Mucosa of stomach (tissue), 1 donor: ENCODE data around the gene MAP3K9.
"Not testable (repeated sequence)": the region's sequence is repeated elsewhere in the genome, so short reads cannot be mapped to it uniquely, and the experiment has no call there.

ENCODE experiments used
- H3K27me3 ChIP-seq: one replicate; pipeline ENCODE4 v1.7.0; 2013; ENCODE audit warnings: mild to moderate bottlenecking, low read length; ENCODE audit not compliant: control insufficient read depth, insufficient read depth
- H3K36me3 ChIP-seq: one replicate; pipeline ENCODE4 v1.7.0; 2013; ENCODE audit warnings: low read length; ENCODE audit not compliant: control insufficient read depth, insufficient read depth
- H3K4me1 ChIP-seq: one replicate; pipeline ENCODE4 v1.7.0; 2013; ENCODE audit warnings: mild to moderate bottlenecking, low read length; ENCODE audit not compliant: control insufficient read depth, insufficient read depth
- H3K4me3 ChIP-seq: one replicate; pipeline ENCODE4 v1.7.0; 2013; ENCODE audit warnings: low read length
- H3K9ac ChIP-seq: one replicate; pipeline ENCODE4 v1.7.0; 2013; ENCODE audit warnings: mild to moderate bottlenecking, low read length, moderate library complexity
- H3K9me3 ChIP-seq: one replicate; pipeline ENCODE4 v1.7.0; 2013; ENCODE audit warnings: mild to moderate bottlenecking, low read length, moderate library complexity; ENCODE audit not compliant: control insufficient read depth
- donor health status: Pancreatic carcinoma.

The MAP3K9 gene

GRCh38 chr14:70713511-70713916, 95.8 kb downstream of the MAP3K9 start:
- H3K27me3 ChIP-seq = no peaks in the 10 kb centered on the region
- H3K4me3 ChIP-seq = no peak overlapping the region
- no peak overlapping the region for H3K9ac ChIP-seq
- H3K36me3 ChIP-seq = no peaks in the 10 kb centered on the region
- no peaks in the 10 kb centered on the region for H3K9me3 ChIP-seq
- peaks cover 17% of the 10 kb centered on the region for H3K4me1 ChIP-seq

DNA sequence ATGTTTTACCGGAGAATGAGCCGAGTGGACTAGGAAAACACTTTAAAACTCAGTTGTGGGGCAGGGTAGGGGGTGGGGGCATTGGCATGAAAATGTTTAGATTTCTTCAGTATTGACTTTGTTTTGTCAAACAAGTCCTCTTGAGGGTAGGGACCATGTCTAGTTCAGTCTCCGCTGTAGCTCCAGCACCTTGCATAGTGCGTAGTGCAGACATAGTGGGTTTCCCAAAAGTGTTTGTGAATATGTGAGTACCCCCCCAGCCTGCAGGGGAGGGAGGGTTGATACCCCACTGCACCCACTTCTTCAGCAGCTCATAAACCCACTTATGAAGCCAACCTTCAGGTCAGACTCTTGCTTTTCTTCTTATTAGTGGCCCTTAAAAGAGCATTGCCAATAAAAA, 96.2 kb downstream of the MAP3K9 start:
- H3K9ac ChIP-seq = no peak overlapping the region
- no peak overlapping the region for H3K4me3 ChIP-seq
- H3K36me3 ChIP-seq = no peaks in the 10 kb centered on the region
- no peaks in the 10 kb centered on the region for H3K27me3 ChIP-seq
- peaks cover 14% of the 10 kb centered on the region for H3K4me1 ChIP-seq
- no peaks in the 10 kb centered on the region for H3K9me3 ChIP-seq

DNA sequence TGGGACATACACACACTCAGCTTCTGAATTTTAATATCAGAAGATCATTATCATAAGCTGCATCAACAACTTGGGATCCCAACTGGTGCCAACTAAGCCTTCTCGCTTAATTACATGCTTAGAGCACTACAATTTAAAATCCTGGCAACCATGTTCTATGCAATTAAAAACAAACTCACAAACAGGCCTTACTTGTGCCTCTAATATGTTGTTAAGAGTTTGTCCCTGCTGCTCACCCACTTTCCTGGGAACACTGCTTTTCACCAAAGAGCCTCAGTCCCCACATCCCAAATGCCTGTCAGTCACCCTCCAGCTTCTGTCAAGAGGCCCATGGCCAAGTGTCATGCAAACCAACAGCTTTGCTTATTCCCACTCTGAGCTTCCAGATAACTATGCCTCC, 97.9 kb downstream of the MAP3K9 start:
- Histone ChIP-seq H3K4me1 (peaks cover 15% of the 10 kb centered on the region), H3K9ac (no peak overlapping the region), H3K4me3 (no peak overlapping the region), H3K36me3 (no peaks in the 10 kb centered on the region), H3K9me3 (no peaks in the 10 kb centered on the region), H3K27me3 (no peaks in the 10 kb centered on the region)

DNA sequence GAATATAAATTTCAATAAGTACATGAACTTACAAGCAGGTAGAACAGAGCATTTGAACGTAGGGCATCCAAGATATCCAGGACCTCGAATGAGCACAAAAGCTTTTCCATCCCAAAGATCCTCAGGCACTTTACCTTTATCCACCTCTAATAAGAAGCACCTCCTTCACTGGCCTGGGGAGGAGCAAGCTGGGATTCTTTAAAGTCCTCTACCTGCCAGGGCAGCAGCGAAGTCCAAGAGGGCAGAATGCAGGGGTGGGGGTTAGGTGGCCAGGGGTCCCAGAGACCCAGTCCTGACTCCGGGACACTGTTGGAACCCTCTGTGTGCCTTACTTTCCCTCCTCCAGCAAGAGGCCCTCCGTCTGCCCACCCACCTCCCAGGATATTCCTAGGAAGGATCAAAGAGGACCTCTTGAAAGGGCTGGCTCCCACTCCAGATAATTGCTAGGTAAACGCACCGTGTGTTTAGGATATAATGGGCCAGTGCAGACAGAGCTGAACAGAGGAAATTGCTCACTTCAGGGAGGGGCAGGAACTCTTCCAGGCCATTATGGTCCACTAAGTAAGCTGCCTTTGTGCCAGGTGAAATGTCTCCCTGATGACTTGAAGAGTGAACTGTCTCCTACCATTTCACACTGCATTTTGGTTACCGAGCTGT, 99.5 kb downstream of the MAP3K9 start:
- no peak overlapping the region for H3K9ac ChIP-seq
- no peaks in the 10 kb centered on the region for H3K36me3 ChIP-seq
- H3K4me3 ChIP-seq = no peak overlapping the region
- H3K4me1 ChIP-seq = peaks cover 15% of the 10 kb centered on the region
- H3K9me3 ChIP-seq = no peaks in the 10 kb centered on the region
- no peaks in the 10 kb centered on the region for H3K27me3 ChIP-seq

DNA sequence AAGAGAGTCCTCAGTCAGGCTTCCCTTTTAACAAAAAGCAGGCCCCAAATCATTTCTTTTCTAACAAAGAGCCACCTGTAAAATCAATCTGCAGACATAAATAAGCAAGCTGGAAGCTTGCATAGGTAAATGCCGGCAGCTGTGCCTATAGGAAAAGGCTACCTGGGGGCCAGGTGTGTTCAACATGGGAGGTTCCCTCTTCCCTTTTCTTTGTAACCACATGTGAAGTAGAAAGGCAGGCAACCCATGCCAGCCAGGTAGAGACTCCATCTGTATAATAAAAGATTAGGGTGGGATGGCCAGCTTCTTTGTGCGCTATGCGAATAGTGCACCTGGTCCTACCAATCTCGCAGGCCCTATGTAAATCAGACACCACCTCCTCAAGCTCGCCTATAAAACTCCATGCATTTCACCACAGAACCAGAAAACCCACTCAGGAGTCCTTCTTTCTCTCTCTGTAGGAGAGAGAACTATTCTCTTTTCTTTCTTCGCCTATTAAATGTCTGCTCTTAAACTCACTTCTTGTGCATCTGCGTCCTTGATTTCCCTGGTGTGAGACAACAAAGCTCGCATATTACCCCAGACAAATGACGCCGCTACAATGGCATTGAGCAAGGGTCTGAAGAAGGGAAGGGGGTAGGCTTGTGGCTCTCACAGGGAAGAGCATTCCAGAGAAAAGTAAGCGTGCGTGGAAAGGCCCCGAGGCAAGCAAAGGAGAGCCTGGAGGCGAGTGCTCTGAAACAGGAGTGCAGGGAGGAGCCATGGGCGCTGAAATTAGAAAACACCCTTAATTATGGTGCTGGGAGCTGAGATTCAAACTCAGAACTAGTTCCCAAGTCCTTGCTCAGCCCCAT, 100.4 kb downstream of the MAP3K9 start:
- Histone ChIP-seq H3K36me3 (no peaks in the 10 kb centered on the region), H3K4me3 (no peak overlapping the region), H3K9ac (no peak overlapping the region), H3K9me3 (no peaks in the 10 kb centered on the region), H3K4me1 (peaks cover 13% of the 10 kb centered on the region), H3K27me3 (no peaks in the 10 kb centered on the region)

GRCh38 chr14:70707138-70708038, 101.9 kb downstream of the MAP3K9 start:
- H3K9ac ChIP-seq = no peak overlapping the region
- H3K36me3 ChIP-seq = no peaks in the 10 kb centered on the region
- H3K27me3 ChIP-seq = no peaks in the 10 kb centered on the region
- H3K9me3 ChIP-seq = no peaks in the 10 kb centered on the region
- peaks cover 8% of the 10 kb centered on the region for H3K4me1 ChIP-seq
- no peak overlapping the region for H3K4me3 ChIP-seq

DNA sequence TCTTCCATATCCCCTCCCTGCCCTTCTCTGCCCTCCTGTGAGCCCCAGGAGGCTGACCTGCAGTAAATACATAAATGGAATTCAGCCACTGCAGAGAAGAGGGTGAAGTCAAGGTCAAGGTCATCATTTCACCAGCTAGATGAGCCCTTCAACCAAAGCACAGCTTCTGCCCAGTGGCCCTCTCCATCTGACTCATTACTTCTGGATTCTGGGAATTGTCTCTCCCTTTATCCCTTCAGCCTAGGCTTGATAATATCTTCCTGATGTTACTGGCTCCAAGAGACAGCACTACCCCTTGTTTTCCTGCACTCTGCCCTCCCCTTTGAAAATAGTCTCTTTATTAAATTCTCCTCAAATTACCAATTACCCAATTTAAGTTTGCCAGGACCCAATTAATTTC, 103.1 kb downstream of the MAP3K9 start:
- Histone ChIP-seq H3K4me1 (peaks cover 8% of the 10 kb centered on the region), H3K9ac (no peak overlapping the region), H3K27me3 (no peaks in the 10 kb centered on the region), H3K36me3 (no peaks in the 10 kb centered on the region), H3K4me3 (no peak overlapping the region), H3K9me3 (no peaks in the 10 kb centered on the region)

DNA sequence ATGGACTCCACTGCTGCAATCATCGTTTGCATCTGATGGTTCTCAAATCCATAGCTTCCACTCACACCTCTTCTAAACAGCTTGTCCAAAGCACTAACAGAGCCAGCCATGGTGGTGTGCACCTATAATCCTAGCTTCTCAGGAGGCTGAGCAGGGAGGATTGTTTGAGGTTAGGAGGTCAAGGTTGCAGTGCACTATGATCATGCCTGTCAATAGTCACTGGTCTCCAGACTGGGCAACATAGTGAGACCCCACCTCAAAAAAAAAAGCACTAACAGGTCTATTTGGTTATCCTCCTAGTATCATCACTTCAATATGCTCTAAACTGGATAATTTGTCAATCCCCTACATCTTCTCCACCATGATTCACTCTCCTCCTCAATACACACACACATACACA, 104.4 kb downstream of the MAP3K9 start:
- no peaks in the 10 kb centered on the region for H3K36me3 ChIP-seq
- H3K4me1 ChIP-seq = peaks cover 8% of the 10 kb centered on the region
- H3K9me3 ChIP-seq = no peaks in the 10 kb centered on the region
- H3K27me3 ChIP-seq = no peaks in the 10 kb centered on the region
- no peak overlapping the region for H3K9ac ChIP-seq
- H3K4me3 ChIP-seq = no peak overlapping the region

GRCh38 chr14:70703621-70704168, 105.6 kb downstream of the MAP3K9 start:
- not testable (repeated sequence) for H3K9ac ChIP-seq, H3K9me3 ChIP-seq, H3K4me3 ChIP-seq, H3K27me3 ChIP-seq, H3K36me3 ChIP-seq
- peaks cover 21% of the 10 kb centered on the region for H3K4me1 ChIP-seq

DNA sequence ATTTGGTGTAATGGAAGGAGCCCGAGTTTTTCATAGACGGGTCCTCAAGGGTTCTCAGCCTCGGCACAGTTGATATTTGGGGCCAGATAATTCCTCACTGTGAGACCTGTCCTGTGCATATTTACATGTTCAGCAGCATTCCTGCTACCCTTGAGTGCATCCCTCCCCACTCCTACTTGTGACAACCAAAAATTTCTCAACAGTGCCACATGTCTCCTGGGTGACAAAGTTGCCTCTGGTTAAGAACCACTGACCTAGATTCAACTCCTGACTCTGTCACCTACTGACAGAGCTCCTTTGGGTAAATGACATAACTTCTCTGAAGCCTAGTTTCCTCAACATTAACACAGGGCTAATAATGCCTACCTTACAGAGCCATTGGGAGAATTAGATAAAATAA, 107.2 kb downstream of the MAP3K9 start:
- Histone ChIP-seq H3K9me3 (no peaks in the 10 kb centered on the region), H3K4me3 (no peak overlapping the region), H3K27me3 (no peaks in the 10 kb centered on the region), H3K4me1 (peaks cover 34% of the 10 kb centered on the region), H3K9ac (no peak overlapping the region), H3K36me3 (no peaks in the 10 kb centered on the region)

- Histone ChIP-seq H3K36me3 (no peaks in the 10 kb centered on the region), H3K4me3 (no peak overlapping the region), H3K27me3 (no peaks in the 10 kb centered on the region), H3K4me1 (peaks cover 34% of the 10 kb centered on the region), H3K9ac (no peak overlapping the region), H3K9me3 (no peaks in the 10 kb centered on the region)
Measured at GRCh38 chr14:70701610-70702009, 107.7 kb downstream of the MAP3K9 start.
